ENCODE results near the gene DNASE1L1.

DNA sequence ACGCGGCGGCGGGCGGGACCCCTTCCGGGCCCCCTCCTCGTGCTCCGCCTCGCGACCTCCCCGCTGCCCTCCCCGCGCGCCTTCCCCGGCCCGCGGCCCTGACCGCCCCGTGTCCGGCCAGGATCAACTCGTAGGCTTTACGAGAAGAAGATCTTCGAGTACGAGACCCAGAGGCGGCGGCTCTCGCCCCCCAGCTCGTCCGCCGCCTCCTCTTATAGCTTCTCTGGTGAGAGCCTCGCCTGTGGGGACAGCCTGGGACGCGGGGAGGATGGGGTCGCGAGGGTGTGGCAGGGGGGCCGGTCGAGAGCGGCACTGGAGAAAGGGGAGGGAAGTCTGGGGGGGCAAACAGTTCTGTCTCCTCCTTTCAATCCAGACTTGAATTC is 29.5 kb downstream of the DNASE1L1 start:
- TF ChIP-seq, protein P1, sequence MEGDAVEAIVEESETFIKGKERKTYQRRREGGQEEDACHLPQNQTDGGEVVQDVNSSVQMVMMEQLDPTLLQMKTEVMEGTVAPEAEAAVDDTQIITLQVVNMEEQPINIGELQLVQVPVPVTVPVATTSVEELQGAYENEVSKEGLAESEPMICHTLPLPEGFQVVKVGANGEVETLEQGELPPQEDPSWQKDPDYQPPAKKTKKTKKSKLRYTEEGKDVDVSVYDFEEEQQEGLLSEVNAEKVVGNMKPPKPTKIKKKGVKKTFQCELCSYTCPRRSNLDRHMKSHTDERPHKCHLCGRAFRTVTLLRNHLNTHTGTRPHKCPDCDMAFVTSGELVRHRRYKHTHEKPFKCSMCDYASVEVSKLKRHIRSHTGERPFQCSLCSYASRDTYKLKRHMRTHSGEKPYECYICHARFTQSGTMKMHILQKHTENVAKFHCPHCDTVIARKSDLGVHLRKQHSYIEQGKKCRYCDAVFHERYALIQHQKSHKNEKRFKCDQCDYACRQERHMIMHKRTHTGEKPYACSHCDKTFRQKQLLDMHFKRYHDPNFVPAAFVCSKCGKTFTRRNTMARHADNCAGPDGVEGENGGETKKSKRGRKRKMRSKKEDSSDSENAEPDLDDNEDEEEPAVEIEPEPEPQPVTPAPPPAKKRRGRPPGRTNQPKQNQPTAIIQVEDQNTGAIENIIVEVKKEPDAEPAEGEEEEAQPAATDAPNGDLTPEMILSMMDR (IDR thresholded peaks at IDR 0.05): no peak
- TF ChIP-seq POLR2A (IDR thresholded peaks at IDR 0.05): no peak
